Testis (tissue), 3 donors: ENCODE data around the gene USP32. TPM values are rescaled to one million over a fixed set of nuclear protein-coding genes. Genes with fewer than 3 reads are reported as not detected.
"Not testable (repeated sequence)": the region's sequence is repeated elsewhere in the genome, so short reads cannot be mapped to it uniquely, and the experiment has no call there.

Source experiments
- DNase-seq: peaks from one replicate; pipeline ENCODE4 v3.0.0-alpha.2; 2019
- H3K27ac ChIP-seq, 2 donors: fragments of 200-600 bp; sonication (generic); one replicate each; pipeline ENCODE4 v1.5.1; 2019
- H3K27me3 ChIP-seq: fragments of 200-600 bp; sonication (generic); one replicate; pipeline ENCODE4 v1.5.1; 2019
- H3K36me3 ChIP-seq: fragments of 200-600 bp; sonication (generic); one replicate; pipeline ENCODE4 v1.5.1; 2017; ENCODE audit warnings: low read depth; ENCODE audit errors: missing control alignments
- H3K4me1 ChIP-seq: fragments of 200-600 bp; sonication (generic); one replicate; pipeline ENCODE4 v1.5.1; 2019
- H3K4me3 ChIP-seq, 2 donors: fragments of 200-600 bp; sonication (generic); one replicate each; pipeline ENCODE4 v1.5.1; 2017 to 2019
- H3K9me3 ChIP-seq: fragments of 200-600 bp; sonication (generic); one replicate; pipeline ENCODE4 v1.5.1; 2017
- POLR2A ChIP-seq: fragments of 450-650 bp; IDR thresholded peaks from one replicate; pipeline ENCODE4 v1.6.1; 2017; ENCODE audit warnings: antibody characterized with exemption, mild to moderate bottlenecking, moderate library complexity
- WGBS, 2 donors: methylation state at CpG; one replicate each; pipeline ENCODE4 v1.1.5; 2018; 5-methylcytosine and 5-hydroxymethylcytosine counted together
- intact Hi-C: fragments of 100-400 bp; cut with DNase I; formaldehyde crosslinking; loops from one replicate; pipeline ENCODE4 v1.15.1; 2023; ENCODE audit warnings: low total_unique reads
- polyA plus RNA-seq: library from polyadenylated mRNA; stranded (reverse); fragments of 350-450 nt; fragmentation: Illumina TruSeq; extraction: RNeasy Lipid Tissue Mini Kit (QIAGEN cat#74804); gene quantifications from one replicate; pipeline ENCODE4 v1.2.3, GENCODE V29; 2014; ENCODE audit warnings: low read depth, low replicate concordance; ENCODE audit not compliant: insufficient read depth
- total RNA-seq, 2 donors: library from RNA; depleted of rRNA; stranded (reverse); fragments of >200 nt; gene quantifications; one replicate each; pipeline ENCODE4 v1.2.3, GENCODE V29; 2016
- TF ChIP-seq, protein P1 (sequence below), 3 experiments: fragments of 450-650 bp in 2 of 3; fragments of 200-600 bp in 1 of 3; sonication (generic) in 1 of 3; IDR thresholded peaks; one replicate each; pipeline ENCODE4 v1.5.1; 2016 to 2019; ENCODE audit warnings: antibody characterized with exemption in 3 of 3, mild to moderate bottlenecking in 2 of 3, moderate library complexity in 1 of 3

Gene USP32
- total and polyA plus RNA-seq, 3 donors from 2014 or later: 113 to 279 (median 166) TPM

- TF ChIP-seq POLR2A: no peak
- TF ChIP-seq, protein P1, sequence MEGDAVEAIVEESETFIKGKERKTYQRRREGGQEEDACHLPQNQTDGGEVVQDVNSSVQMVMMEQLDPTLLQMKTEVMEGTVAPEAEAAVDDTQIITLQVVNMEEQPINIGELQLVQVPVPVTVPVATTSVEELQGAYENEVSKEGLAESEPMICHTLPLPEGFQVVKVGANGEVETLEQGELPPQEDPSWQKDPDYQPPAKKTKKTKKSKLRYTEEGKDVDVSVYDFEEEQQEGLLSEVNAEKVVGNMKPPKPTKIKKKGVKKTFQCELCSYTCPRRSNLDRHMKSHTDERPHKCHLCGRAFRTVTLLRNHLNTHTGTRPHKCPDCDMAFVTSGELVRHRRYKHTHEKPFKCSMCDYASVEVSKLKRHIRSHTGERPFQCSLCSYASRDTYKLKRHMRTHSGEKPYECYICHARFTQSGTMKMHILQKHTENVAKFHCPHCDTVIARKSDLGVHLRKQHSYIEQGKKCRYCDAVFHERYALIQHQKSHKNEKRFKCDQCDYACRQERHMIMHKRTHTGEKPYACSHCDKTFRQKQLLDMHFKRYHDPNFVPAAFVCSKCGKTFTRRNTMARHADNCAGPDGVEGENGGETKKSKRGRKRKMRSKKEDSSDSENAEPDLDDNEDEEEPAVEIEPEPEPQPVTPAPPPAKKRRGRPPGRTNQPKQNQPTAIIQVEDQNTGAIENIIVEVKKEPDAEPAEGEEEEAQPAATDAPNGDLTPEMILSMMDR (IDR thresholded peaks at IDR 0.05): peak; percentile 64 to 89 (median 89)
- peak; percentile 66 for DNase-seq
- Histone ChIP-seq H3K9me3 (no peaks in the 10 kb centered on the region), H3K27me3 (no peaks in the 10 kb centered on the region), H3K4me3 (peak overlapping the region; percentile 55 to 59), H3K27ac (peak overlapping the region; percentile 20 to 62), H3K36me3 (no peaks in the 10 kb centered on the region), H3K4me1 (no peaks in the 10 kb centered on the region)
- 1 to 5% methylated on average over 22 to 54 of the region's 66 CpGs for WGBS, 2 donors
- intact Hi-C loops: no loop called here
Observed at GRCh38 chr17:60421273-60422161, 29.6 kb upstream of the USP32 start.

- DNase-seq, intact Hi-C loops, H3K36me3 ChIP-seq, H3K27ac ChIP-seq, H3K4me3 ChIP-seq, H3K9me3 ChIP-seq, H3K4me1 ChIP-seq, H3K27me3 ChIP-seq: not testable (repeated sequence)
- 55 to 82% methylated on average over 7 of the region's 7 CpGs for WGBS, 2 donors
Observed at GRCh38 chr17:60419875-60420274, 27.9 kb upstream of the USP32 start.

DNA sequence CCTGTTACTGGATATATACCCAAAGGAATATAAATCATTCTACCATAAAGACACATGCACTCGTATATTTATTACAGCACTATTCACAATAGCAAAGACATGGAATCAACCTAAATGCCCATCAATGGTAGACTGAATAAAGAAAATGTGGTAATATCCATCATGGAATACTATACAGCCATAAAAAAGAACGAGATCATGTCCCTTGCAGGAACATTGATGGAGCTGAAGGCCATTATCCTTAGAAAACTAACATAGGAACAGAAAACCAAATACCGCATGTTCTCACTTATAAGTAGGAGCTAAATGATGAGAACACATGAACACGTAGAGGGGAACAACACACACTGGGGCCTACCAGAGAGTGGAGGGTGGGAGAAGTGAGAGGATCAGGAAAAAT lies 27.1 kb upstream of the USP32 start:
- H3K4me3 ChIP-seq, intact Hi-C loops, H3K9me3 ChIP-seq, H3K36me3 ChIP-seq, H3K4me1 ChIP-seq, DNase-seq, H3K27me3 ChIP-seq, H3K27ac ChIP-seq: not testable (repeated sequence)
- 75 to 84% methylated on average over 4 of the region's 4 CpGs for WGBS, 2 donors

- DNase-seq: no peak
- H3K4me3 ChIP-seq: no peak overlapping the region
- TF ChIP-seq, protein P1 (IDR thresholded peaks at IDR 0.05): no peak
- no peak for TF ChIP-seq POLR2A
- H3K27me3 ChIP-seq: no peaks in the 10 kb centered on the region
- WGBS, 2 donors: 69 to 76% methylated on average over 2 of the region's 2 CpGs
- H3K4me1 ChIP-seq: no peaks in the 10 kb centered on the region
- no peaks in the 10 kb centered on the region for H3K9me3 ChIP-seq
- no peaks in the 10 kb centered on the region for H3K36me3 ChIP-seq
- no peak overlapping the region for H3K27ac ChIP-seq
- intact Hi-C loops: no loop called here
Observed at GRCh38 chr17:60416368-60416925, 24.5 kb upstream of the USP32 start.

DNA sequence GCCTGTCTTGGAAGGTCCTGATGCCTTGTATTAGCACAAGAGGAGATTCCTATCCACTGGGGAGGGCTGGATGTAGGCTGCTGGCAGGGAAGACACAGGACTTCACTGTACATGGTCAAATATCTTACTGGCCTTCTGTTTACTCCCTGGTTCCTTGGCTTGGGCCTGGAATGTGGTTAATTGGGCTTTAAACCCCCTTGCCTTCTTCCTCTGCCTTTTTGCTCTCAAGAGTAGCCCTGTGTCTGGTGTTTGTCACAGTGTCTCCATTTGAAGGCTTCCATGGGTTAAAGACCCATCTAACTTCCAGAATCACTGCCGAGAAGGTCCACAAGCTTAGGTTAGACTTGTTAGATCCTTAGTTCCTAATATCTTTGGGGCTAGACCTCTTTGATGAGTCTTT lies 23.2 kb upstream of the USP32 start:
- Histone ChIP-seq H3K4me3 (no peak overlapping the region), H3K4me1 (no peaks in the 10 kb centered on the region), H3K27ac (no peak overlapping the region), H3K27me3 (no peaks in the 10 kb centered on the region), H3K36me3 (no peaks in the 10 kb centered on the region), H3K9me3 (no peaks in the 10 kb centered on the region)
- no peak for DNase-seq
- intact Hi-C loops: no loop called here
- 91 to 92% methylated on average over 1 of the region's 1 CpG for WGBS, 2 donors
- no peak for TF ChIP-seq POLR2A
- TF ChIP-seq, protein P1 (IDR thresholded peaks at IDR 0.05): no peak
